Stimulated activated CD8-positive, alpha-beta memory T cell treated with anti-CD3 and anti-CD28 coated beads, Interleukin-7, amount 100 ng/mL, for 24 hours (primary cell): Measurements from ENCODE around the gene ACOT13.
A peak's percentile ranks its signal among the peaks of the same experiment; 100 is the strongest.
"Not testable (repeated sequence)": the region's sequence is repeated elsewhere in the genome, so short reads cannot be mapped to it uniquely, and the experiment has no call there.

Experiments
- DNase-seq: peaks from one replicate; pipeline ENCODE4 v3.0.0-alpha.2; 2020; ENCODE audit warnings: low read depth

Gene ACOT13

GRCh38 chr6:24662236-24662635 lies 4.6 kb upstream of the ACOT13 start:
- no peak for DNase-seq

- DNase-seq, result no peak
Measured at GRCh38 chr6:24663189-24663588, 3.7 kb upstream of the ACOT13 start.

- DNase-seq, result no peak
Measured at GRCh38 chr6:24664046-24664987, 2.6 kb upstream of the ACOT13 start.

DNA sequence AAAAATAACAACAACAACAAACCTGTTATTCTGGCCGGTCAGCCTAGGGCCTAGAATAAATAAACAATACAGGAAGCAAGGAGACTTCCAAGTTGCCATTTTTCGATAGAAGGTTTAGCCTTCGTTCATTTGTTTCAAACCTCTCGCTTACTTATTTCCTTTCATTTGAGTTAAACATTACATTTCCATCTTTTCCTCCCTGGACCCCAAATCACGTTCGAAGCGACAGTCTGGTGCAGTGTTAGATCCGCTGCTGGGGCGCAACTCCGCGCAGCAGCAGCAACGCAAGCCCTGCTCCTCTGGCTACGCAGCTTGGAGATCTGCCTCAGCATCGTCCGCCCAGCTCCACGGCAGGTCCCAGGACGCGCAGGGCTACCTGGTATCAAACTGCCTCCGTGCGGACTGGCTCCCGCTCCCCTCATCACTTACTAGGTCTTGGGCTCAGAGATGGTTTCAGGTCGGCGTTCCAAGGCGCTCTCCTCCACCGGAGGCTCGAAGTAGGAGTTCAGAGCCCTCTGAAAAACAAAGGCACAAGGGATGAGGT lies 708 bp upstream of the ACOT13 start:
- DNase-seq, result peak; percentile 11

- no peak for DNase-seq
Measured at GRCh38 chr6:24667378-24667803, 514 bp downstream of the ACOT13 start.

- not testable (repeated sequence) for DNase-seq
Measured at GRCh38 chr6:24668066-24668996, 1.5 kb downstream of the ACOT13 start.

GRCh38 chr6:24668997-24669361 lies 2.1 kb downstream of the ACOT13 start:
- no peak for DNase-seq

DNA sequence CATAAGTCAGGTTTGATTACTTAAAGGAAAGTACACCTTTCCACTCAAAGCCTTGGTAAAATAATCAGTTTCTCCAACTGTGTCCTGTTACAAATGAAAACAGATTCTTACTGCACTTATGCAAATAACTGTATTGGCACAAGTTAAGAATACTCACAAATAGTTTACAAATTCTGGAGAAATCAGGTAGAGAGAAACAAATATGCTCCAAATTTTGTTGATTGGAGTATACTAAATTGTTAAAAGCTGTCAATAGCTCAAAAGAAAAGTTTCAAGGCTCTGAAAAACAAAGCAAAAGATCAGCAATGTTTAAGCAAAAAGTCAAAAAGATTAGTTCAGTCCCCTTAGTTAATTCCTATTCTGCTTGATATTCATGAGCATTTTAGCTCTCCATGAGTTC lies 3.6 kb downstream of the ACOT13 start:
- DNase-seq, result not testable (repeated sequence)

- not testable (repeated sequence) for DNase-seq
Measured at GRCh38 chr6:24671077-24671476, 4.2 kb downstream of the ACOT13 start.

GRCh38 chr6:24672620-24673182 lies 5.8 kb downstream of the ACOT13 start:
- DNase-seq, result no peak

- DNase-seq, result no peak
Measured at GRCh38 chr6:24673625-24674024, 6.7 kb downstream of the ACOT13 start.

DNA sequence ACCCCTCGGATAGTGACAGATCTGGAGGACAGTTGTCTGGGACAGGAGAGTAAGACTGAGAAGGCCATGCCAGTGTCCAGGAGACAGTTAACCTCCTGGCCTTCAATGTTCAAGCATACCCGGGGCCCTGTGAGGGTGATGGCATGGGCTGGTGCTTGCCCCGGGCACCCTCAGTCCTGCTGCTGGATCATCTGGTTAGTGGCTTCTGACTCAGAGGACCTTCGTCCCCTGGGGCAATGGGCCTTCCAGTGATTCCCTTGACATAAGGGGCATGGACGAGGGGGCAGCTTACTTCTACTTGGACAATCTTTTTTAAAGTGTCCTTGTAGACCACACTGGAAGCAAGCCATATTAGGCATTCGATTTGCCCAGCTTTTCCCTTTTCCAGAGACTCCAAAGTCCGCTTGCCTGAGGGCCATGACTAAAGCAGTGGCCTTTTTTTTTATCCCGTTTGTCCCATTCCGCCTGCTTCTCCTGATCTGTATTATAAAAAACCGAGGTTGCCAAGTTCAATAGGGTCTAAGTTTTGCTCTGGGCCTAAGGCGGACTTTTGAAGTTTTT lies 12.0 kb downstream of the ACOT13 start:
- DNase-seq, result not testable (repeated sequence)

DNA sequence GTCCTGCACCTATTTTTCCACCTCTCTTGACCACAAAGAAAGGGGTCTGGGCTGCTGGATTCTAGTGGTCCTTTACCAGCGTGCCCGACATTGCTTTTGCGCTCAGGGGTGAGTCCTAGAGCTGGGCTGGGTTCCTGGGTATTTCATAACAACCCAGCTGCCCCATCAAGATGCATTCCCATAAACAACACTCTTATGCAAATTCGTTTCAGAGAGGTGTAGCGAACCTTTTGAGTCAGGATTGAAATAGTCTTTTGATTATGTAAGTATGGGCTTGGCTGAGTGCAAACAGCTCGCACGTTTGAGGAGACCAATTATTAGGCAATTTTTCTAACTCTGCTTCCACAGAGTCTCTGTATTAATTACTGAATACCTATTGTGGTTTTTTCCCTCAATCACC lies 13.7 kb downstream of the ACOT13 start:
- DNase-seq, result no peak

DNA sequence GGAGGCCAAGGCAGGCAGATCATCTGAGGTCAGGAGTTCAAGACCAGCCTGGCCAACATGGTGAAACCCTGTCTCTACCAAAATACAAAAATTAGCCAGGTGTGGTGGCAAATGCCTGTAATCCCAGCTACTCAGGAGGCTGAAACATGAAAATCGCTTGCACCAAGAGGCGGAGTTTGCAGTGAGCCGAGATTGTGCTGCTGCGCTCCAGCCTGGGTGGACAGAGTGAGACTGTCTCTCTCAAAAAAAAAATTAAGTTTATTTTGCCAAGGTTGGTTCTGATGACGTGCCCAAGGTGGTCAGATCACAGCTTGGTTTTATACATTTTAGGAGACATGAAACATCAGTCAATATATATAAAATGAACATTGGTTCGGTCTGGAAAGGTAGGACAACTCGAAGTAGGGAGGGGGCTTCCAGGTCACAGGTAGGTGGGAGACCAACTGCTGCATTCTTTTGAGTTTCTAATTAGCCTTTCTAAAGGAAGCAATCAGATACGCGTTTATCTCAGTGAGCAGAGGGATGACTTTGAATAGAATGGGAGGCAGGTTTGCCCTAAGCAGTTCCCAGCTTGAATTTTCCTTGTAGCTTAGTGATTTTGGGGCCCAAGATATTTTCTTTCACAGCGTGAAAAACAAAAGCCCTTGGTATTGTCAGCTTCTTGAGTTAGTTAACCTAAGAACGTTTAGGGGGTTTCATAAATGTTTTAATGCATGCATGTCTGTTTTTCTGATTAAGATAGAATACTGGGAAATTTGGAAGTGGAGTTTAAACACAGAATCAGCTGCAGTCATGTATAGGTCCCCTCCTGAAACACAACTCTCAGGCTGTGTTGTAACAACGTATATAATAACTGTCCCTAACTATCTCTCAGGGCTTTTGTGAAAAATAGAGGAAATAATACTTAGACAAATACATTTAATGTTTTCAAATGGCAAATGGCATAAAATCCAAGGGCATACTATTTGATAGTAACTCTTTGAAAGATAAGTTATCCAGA lies 16.7 kb downstream of the ACOT13 start:
- DNase-seq, result no peak

GRCh38 chr6:24686408-24686807 lies 19.5 kb downstream of the ACOT13 start:
- DNase-seq, result no peak

DNA sequence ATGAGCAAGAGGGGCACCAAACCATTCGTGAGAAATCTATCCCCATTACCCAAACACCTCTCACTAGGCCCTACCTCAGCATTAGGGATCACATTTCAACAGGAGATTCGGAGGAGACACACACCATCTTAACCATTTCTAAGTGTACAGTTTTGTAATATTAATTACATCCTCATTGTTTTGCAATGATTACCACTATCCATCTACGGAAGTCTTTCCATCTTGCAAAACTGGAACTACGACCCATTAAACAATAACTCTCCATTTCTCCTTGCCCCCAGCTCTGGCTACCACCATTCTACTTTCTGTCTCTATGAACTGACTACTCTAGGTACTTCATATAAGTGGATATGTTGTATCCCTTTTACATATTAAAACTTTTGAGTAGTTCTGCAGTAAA lies 20.1 kb downstream of the ACOT13 start:
- DNase-seq, result no peak

DNA sequence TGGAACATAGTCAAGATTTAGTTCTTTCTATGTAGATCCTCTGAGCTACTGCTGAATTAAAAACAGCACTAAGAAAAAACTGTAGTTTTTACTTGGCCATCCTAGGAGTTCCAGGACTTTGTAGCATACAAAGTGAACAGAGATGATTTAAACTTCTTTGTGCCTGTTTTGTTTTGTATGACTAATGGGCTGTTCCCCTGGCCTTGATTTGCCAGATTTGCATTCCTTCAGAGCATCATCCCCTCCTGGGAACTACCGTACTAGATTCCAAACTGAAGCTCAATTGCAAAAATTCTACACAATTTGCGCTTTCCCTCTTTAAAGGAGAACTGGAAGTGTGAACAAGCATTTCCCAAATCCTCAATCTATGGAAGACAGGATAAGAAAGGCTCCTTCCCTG lies 23.1 kb downstream of the ACOT13 start:
- DNase-seq, result no peak

GRCh38 chr6:24690593-24690992 lies 23.7 kb downstream of the ACOT13 start:
- DNase-seq, result no peak

DNA sequence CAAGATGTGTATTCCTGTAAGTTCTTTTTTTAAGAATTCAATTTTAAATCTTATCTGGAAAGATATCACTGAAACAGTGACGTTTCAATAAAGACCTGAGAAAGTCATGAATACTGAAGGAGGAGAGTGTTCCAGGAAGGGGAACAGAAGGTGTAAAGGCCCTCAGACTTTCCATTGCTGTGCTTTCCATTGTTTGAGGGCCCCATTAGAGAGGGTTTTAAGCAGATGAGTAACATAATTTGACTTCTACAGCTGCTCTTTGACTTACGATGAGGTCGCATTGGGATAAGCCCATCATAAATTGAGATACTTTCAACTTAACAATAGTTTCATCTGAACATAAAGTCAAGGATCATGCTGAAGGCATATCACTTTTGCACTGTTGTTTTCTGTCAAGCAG lies 24.7 kb downstream of the ACOT13 start:
- no peak for DNase-seq

DNA sequence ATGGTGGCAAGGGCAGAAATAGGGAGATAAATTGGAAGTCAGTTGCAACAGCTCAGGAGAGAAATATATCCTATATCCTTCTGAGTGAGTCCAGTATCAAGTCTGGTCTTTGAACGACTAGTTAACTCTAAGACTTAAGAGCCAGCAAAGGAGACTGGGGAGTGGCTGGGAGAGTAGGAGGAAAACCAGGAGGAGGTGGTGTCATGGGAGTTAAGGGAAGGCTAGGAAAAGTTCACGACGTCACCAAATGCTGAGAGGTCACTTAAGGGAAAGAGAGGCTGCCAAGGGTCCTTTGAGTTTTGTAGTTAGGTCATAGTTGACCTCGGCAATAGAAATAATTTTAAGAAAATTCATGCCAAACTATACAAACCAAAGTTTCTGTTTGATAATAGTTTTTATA lies 25.1 kb downstream of the ACOT13 start:
- DNase-seq, result no peak

GRCh38 chr6:24692415-24692814 lies 25.5 kb downstream of the ACOT13 start:
- no peak for DNase-seq
